GM18951 (cell line): ENCODE results near the gene SRP14.

Experiments
- POLR2A ChIP-seq: IDR thresholded peaks from 4 replicates; pipeline ENCODE4 v1.6.1; 2011; ENCODE audit warnings: mild to moderate bottlenecking; ENCODE audit not compliant: insufficient read length, insufficient read depth; ENCODE audit errors: extremely low read depth
- in situ Hi-C: fragments of 300-500 bp; cut with MboI; formaldehyde crosslinking; loops from one replicate; pipeline ENCODE4 v1.12.0; 2022; ENCODE audit warnings: low sequenced_read_pairs, mixed read lengths, inconsistent platforms; ENCODE audit not compliant: unreplicated experiment

Gene SRP14

GRCh38 chr15:40060236-40060961 is 21.4 kb upstream of the SRP14 start:
- in situ Hi-C loops = no loop called here
- no peak for TF ChIP-seq POLR2A

- in situ Hi-C loops = no loop called here
- no peak for TF ChIP-seq POLR2A
These were observed 20.8 kb upstream of the SRP14 start for GRCh38 chr15:40059821-40060220.

- in situ Hi-C loops = no loop called here
- no peak for TF ChIP-seq POLR2A
These were observed 19.6 kb upstream of the SRP14 start for GRCh38 chr15:40058476-40059140.

- TF ChIP-seq POLR2A = no peak
- in situ Hi-C loops = no loop called here
These were observed 16.8 kb upstream of the SRP14 start for GRCh38 chr15:40055576-40056293.

- no peak for TF ChIP-seq POLR2A
- in situ Hi-C loops = no loop called here
These were observed 16.0 kb upstream of the SRP14 start for GRCh38 chr15:40054855-40055575.

- in situ Hi-C loops = no loop called here
- no peak for TF ChIP-seq POLR2A
These were observed 15.5 kb upstream of the SRP14 start for GRCh38 chr15:40054605-40054854.

GRCh38 chr15:40053831-40054604 is 15.0 kb upstream of the SRP14 start:
- in situ Hi-C loops = no loop called here
- TF ChIP-seq POLR2A = no peak

GRCh38 chr15:40053079-40053830 is 14.3 kb upstream of the SRP14 start:
- no peak for TF ChIP-seq POLR2A
- in situ Hi-C loops = no loop called here

- TF ChIP-seq POLR2A = no peak
- in situ Hi-C loops = no loop called here
These were observed 13.6 kb upstream of the SRP14 start for GRCh38 chr15:40052604-40053003.

GRCh38 chr15:40051616-40052415 is 12.8 kb upstream of the SRP14 start:
- TF ChIP-seq POLR2A = no peak
- in situ Hi-C loops = no loop called here

GRCh38 chr15:40050788-40051470 is 11.9 kb upstream of the SRP14 start:
- TF ChIP-seq POLR2A = no peak
- in situ Hi-C loops = no loop called here
